Measurements from ENCODE around the gene C13orf42.

C13orf42 gene

DNA sequence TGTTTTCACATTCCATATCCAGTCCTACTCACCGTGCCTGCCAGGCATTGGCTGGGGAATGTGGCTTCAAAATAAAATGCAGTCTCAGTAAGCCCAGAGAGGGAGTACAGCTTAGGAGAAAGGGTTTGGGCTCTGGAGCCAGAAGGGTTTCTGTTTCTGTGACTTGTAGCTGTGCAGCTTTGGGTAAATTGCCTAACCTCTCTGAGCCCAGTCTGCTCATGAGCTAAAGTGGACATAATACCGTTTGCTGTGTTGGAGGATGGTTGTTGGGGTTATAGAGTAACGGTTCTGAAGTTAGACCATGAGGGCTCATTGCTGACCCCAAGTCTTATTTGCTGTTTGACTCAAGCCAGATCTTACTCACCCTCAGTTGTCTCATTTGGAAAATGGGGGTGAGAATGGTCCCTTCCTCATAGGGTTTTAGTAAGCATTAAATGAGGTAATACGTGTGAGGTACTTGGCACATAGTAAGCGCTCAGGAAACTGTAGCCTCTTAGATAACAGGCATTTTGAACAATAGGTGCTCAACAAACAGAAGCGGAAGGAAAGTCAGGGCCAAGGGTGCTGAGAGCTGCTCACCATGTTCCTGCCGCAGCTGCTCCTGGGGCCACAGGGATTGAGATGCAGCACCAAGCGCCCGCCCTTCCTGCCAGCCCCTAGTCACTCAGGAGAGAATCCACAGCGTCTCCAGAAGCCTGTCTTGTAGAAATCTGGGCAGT, 45.5 kb downstream of the C13orf42 start:
- no peak for DNase-seq (ENCODE audit: low read depth)

DNA sequence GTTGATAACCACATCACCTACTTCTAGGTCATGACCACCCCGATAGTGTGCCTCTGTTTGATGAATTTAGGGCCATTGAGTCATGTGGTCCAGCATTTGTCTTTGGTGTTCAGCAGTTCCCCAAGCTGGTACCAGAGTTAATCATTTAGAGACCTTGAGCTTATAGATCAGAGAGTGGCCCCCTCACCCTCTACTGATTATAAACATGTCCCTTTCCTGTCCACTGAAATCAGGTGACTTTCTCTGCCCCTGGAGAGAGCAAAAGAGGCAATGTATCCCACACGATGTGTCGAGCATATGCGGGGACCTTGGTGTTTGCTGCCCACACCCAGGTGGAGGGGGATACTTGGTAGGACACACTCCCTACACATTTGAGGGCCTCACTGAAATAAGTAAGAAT, 46.3 kb downstream of the C13orf42 start:
- DNase-seq (ENCODE audit: low read depth) = no peak

DNA sequence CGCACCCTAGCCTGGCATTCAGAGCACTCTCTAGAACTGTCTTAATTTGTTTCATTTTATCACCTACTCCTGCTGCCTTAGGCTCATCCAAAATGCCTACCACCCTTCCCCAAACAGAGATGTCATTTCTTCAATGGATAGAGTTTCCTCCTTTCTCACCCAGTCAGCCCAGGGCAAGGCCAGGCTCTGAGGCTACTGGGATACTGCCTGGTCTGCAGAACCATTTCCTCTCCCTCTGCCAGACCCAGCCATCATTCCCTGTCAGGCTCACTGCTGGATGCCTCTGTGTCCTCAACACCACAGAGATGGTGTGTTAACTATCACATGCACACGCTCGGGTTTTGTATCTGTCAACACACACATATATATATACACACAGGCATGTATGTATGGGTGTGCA, 47.2 kb downstream of the C13orf42 start:
- no peak for DNase-seq (ENCODE audit: low read depth)

DNA sequence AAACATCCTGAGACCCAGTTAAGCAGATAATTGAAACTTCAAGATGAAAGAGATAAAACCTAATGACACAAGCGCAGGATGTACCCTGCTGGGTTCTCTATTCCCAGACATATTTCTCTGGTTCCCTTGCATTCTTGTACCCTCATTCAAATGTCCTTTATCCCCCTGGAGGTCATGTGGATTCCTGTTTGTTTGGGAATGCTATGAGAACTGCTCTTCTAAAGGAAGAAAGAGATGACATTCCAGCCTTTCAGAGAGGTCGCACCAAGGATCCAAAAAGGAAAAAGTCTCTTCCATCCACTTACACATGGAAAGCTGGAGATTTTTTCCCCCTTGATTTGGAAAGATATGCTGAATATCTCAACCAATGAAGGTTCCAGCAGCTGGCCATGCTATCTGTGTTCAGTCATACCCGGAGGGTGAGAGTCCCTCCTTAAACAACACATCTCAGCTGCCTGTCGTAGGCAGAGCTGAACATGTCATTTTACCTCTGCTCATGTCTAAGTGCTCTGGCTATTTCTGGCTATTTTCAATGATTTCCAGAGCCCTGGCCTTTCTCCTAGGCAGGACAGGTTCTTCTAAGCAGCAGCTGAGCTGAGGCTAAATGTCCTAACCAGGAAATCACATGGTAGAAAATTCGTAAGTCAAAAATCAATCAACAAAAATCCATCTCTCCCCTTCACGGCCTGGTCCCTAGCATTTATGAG, 52.5 kb downstream of the C13orf42 start:
- no peak for DNase-seq (ENCODE audit: low read depth)

DNA sequence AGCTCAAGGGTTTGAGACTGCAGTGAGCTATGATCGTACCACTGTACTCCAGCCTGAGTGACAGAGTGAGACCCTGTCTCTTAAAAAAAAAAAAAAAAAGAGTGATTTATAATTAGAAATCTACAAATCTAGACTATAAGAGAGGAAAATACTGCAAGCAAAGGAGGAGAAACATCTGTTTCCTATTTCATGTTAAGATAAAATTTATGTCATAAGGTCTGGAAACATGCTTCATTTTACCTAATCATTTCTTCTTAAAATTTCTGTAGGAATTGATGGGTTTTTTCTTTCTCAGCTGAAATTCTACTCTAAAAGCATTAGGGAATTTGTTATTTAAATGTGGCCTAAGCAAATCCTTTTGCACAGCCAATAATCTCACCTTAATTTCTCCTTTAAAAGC, 53.2 kb downstream of the C13orf42 start:
- DNase-seq (ENCODE audit: low read depth) = no peak

DNA sequence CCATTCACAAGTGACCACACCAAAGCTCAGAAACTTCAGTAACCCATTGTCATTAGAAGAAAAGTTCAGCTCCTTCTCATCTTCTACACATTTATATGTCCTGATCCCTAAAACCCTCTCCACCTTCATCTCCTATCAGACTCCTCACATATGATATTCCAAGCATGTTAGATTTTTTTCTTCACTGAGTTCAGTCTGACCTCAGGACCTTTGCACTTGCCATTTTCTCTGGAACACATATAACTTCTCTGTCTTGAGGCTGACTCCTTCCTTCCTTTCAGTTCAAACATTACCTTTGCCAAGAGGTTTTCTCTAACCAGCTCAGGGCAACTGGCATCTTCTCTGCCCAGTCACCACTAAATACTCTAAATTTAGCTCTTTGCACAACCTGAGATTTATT, 54.1 kb downstream of the C13orf42 start:
- no peak for DNase-seq (ENCODE audit: low read depth)

DNA sequence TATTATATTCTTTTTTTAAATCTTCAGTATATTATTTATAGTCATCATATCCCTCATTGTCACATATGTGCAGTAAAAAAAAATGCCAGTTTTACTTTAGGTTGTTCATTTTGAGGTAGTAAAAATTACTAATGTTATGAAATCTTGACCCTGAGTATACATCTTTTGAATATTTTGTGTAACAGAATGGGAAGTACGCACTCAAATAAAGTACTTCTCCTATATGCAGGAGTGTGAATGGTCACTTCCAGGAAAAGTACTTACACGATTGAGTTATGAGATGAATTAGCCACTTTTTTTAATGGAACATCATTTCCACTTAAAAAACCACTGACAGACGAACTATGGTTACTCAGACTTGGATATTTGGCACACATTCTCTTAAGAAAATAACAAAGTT, 58.5 kb downstream of the C13orf42 start:
- DNase-seq (ENCODE audit: low read depth) = no peak

DNA sequence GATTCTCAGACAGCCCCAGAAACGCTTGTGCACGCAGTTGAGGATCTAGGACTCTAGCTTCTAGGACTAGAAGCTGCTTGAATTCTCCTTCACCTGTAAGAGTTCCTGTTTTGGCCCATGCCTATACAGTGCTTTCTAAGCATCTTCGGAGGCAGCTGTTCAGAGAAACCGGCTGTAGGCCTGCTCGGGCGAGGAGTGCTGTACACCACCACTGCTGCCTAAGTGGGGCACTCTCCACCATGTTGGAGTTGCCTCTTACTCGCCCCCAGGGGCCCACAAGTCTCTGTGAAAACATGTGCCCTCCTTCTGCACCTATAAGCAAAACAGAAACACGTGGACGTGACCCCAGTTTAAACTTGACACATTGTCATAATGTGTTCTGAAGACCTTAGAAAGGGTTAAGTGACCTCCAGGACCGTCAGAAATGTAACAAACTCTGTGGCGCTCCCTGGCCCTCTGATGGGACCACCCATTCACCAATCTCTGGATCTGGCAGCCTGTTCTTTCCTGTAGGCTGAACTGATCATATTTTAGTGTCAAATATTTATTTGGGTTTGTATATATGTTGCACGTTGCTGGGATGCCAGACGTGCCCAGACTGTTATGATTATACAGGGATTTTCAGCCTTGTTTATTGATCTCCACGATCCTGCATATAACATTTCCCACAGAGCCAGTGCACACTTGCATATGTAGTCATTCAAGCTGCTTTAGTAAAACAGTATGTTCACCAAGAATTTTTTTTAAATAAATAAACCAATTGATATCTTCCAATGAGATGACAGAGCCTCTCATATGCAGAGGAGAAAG, 60.8 kb downstream of the C13orf42 start:
- DNase-seq (ENCODE audit: low read depth) = no peak

DNA sequence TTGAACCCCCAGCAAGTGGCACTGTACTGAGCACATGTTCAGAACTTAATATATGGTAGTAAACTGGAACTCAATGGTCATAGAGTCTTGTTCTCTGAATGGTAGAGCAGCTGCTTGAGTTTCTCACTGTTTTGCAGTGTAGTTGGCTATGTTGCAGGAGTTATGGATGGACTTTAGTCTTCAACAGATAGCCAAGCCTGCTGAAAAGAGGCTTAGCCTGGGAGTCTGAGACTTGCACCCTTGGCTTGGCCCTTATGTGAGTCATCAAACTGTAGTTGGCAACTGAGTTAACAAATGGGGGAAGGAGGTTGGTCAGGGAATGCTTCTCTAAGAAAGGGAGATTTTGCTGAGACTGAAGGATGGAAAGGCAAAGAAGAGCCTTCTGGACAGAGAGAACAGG, 62.5 kb downstream of the C13orf42 start:
- no peak for DNase-seq (ENCODE audit: low read depth)

DNA sequence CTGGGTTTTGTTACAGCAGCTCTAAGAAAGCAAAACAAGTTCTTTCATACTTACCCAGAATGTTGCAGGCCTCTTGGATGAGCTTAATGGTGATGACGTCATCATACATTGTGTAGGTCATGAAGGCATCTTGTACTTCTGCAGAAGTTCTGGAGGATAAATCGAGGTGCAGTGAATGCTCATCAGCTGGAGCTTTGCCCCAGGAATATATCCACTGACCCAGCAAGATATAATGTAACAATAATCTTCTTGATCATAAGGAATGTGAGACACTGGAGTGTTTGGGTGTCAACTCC, 63.0 kb downstream of the C13orf42 start:
- DNase-seq (ENCODE audit: low read depth) = no peak

DNA sequence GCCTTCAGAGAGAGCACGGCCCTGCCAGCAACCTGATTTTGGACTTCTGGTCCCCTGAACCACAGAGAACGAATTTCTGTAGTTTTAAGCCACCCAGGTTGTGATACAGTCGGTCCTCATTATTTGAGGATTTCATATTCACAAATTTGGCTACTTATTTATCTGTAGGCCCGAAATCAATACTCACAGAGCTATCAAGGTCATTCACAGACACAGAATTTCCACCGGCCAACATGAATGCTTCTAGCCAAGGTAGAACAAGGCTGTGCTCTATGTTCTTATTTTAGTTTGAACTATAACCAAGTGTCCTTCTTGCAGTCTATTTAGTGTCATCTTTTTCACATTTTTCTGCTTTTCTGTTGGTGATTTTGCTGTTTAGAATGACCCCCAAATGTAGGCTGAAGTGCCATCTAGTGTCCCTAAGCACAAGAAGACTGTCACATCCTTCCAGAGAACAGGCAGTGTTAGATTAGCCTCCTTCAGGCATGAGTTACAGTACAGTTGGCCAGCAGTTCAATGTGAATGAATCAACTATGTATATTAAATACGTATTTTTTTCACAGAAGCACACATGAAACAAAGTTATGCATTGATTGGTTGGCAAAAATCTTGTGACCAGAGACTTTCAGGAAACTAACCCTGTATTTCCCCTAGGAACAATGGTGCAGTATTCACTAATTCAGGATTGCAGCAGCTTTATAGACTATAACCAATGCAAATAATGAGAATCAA, 63.5 kb downstream of the C13orf42 start:
- DNase-seq (ENCODE audit: low read depth) = no peak

DNA sequence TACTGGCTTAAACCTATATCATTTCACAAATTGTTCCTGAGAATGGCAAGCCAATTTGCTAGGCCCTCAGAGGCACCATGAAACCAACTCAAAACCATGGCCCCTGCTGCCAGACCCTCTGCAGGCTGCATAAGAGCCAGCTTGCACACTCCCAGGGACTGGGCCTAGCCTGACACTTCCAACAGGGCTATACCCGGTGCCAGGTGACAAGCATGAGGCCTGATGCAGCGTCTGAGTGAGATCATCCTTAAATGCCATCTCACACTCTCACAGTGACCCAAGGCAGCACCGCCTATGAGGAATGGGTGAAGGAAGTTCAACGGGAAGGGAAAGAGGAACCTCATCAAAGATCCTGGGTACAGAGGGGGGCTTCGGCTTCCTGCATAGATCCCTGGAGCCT, 65.6 kb downstream of the C13orf42 start:
- no peak for DNase-seq (ENCODE audit: low read depth)

DNA sequence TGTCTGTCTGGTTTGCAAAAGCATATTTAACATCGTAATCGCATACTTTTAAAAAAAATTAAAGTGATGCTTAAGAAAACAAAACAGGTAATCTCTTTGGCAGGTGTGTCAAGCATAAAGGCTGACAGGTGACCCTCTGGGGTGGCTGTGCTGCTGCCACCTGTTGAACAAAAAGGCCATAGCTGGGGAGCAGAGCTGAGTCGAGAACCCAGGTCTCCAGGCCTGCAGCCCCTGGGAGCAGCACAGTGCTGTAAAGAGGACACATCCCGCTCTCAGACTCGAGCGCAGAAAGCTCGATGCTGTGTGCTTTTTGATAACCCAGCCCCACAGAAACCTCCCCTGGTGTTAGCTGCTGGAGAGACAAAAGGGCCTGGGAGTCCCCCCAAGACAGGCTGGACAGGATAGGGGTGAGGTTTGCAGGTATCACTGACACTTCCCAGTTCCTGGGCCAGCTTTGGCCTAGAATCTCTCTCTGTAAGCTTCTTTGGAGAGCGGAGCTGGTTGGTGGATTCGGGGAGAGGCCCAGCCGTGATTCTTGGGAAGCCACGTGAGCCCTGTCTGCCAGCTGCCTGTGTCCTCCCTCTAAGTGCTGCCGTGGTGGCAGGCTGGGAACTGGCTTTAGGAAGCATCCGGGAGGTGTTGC, 66.9 kb downstream of the C13orf42 start:
- no peak for DNase-seq (ENCODE audit: low read depth)

DNA sequence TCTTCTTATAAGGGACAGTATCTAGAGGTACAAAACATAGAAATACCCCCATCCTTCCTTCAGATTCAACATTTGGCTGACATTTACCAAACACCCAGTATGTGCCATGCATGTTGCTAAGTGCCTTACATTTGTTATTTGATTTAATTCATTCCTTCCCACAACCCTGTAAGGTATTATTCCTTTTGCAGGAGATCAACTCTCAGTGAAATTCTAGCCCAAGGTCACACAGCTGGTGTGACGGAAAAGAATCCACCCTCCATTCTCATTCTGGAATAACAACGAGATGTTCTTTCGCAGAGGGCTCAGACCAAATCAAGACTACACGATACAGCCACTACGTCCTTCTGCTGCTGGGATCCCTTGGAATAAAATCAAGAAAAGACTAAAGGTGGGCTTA, 67.8 kb downstream of the C13orf42 start:
- DNase-seq (ENCODE audit: low read depth) = no peak

DNA sequence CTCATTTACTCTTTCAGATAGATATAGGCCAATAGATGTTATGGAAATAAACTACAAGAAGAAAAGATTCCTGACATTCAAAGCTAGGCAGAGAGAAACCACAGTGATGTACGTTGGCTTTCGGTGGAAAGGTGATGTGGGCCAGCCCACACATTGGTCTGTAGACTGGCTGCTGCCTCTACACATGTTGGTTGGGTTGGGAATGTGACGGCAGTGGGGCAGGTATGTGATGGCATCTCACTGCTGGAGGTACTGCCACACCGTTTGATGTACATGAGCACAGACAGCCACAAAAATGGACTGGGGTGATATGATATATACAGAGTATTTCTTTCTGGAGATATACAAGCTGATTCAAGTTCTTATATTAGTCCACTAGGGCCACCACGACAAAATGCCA, 69.4 kb downstream of the C13orf42 start:
- no peak for DNase-seq (ENCODE audit: low read depth)

DNA sequence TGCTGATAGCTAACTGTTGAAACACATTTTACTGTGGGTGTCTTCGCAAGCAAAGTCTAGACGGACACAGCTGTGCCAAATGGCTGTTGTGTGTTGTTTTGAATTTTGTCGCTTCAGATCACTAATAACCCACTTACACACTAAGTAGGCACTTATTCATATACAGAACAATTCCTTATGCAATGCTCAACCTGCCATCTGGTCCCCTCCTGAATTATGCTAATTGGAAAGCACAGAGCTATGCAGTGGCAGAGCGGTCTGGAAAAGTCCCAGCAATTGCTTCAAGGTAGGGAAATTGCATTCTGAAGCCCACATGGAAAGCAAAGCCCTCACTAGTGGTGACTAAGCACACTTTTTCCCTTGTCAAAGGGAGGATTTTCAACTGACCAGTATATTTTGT, 69.9 kb downstream of the C13orf42 start:
- no peak for DNase-seq (ENCODE audit: low read depth)

DNA sequence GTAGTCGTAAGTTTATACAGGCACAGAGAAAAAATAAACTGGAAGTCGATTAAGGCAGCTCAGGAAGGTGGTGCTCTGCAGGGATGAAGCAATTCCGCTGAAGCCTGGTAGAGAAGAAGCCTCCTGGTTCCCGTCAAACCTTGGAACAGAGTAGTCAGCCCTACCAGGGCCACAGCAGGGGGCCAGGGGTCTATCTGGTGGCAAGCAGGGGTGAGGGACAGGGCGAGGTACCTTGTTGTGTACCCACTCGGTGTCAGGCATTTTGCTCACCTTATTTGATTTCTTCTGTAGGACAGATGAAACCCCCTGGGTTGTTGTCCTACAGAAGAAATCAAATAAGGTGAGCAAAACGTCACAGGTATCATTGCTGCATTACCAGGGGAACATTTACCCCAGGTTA, 70.6 kb downstream of the C13orf42 start:
- no peak for DNase-seq (ENCODE audit: low read depth)

DNA sequence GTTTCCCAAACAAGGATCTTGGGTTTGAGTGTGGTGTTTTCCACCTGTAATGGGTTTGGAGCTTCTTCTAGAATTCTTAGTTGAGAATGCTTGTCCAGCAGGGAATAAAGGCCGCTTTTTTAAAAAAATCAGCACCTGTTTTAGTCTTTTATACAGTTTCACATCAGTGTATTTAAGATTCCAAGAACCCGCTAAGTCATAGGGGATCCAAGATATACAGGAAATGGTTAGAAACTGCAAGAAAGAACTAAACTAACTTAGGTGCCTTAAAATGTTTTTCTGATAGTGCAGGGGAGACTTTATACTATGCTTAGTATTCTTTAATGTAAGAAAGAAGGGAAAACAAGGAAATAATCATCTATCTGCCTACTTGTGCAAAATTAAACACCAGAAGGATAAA, 74.7 kb downstream of the C13orf42 start:
- no peak for DNase-seq (ENCODE audit: low read depth)

DNA sequence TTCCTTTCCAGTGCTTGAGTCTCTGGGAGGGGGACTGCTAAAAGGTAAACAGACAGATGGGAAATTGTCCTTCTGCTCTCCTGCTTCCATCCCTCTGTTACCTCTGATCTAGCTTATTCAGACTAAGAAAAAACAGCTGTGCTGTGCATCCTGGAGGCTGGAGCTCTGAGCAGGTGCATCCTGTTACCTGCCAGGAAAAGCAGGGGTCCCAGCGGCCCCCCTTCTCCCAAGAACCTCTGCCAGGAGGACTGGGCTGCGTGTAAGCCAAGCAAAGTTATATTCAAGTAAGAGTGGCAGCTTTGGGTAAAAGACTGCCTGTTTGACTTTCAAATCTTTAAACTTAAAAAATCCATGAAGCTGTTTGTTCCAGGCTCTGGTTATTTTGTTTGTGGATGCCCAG, 75.1 kb downstream of the C13orf42 start:
- no peak for DNase-seq (ENCODE audit: low read depth)

DNA sequence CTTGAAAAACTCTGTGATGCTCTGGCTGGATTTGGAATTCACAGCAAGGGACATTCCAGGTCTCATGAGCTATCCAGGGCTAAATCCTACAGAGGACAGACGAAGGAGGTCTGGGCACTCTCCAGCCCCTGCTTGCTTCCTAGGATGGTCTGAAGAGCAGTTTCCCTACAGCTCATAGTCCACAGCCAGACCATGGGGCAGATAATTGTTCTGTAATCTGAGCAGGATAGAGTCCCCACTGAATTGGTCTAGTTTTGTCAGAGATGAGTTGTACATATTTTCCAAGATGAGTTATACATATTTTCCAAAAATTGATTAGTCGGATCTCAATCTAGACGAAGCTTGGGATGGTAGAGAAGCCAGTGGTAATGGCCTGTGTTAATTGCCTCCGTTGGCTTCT, 75.6 kb downstream of the C13orf42 start:
- no peak for DNase-seq (ENCODE audit: low read depth)

DNA sequence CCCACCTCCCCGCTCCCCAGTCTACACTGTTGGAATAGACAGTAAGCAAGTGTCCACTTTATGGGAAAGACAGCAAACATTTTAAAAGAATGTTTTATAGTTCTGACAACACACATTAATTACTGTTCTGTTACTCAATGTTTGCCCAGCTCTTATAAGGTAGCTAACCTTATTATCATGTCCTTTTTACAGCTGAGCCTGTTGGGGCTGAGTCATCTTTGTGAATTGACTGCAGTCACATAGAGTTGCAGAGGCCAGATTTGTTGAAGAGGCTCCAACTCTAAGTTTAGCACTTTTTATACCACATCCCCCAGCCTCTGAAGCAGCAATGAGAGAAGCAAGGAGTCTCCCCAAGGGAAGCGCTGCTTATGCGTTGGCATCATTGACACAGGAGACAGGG, 76.2 kb downstream of the C13orf42 start:
- no peak for DNase-seq (ENCODE audit: low read depth)

All from stimulated activated CD8-positive, alpha-beta memory T cell treated with anti-CD3 and anti-CD28 coated beads, Interleukin-15, amount 100 ng/mL, for 24 hours (primary cell).